MCF 10A (cell line): ENCODE data around the gene ABHD16B. TPM values are rescaled to one million over a fixed set of nuclear protein-coding genes. Genes with fewer than 3 reads are reported as not detected.

ENCODE experiments used
- BruUV-seq: library from RNA; stranded (reverse); fragments of 400-500 nt; replicated peaks from 2 replicates; lab custom pipeline; 2021; lab: Mats Ljungman, UMichigan
- CTCF ChIA-PET: fragments of 300-600 bp; sonication (Branson Sonifier 250); formaldehyde crosslinking; extraction: SDS; loops from one replicate; lab custom pipeline; 2021; ENCODE audit warnings: antibody characterized with exemption, inconsistent platforms; lab: Yijun Ruan, JAX
- POLR2A ChIA-PET: fragments of 300-600, 350-650 bp; sonication (Branson Sonifier 250); formaldehyde crosslinking; extraction: SDS; loops from one replicate; lab custom pipeline; 2020; ENCODE audit warnings: antibody characterized with exemption, inconsistent platforms; lab: Yijun Ruan, JAX
- DNase-seq: peaks from one replicate; pipeline ENCODE4 v3.0.0-alpha.2; 2018; ENCODE audit not compliant: unreplicated experiment
- H3K27ac Mint-ChIP-seq: one replicate; pipeline ENCODE4 v1.8.0; 2022; ENCODE audit warnings: mild to moderate bottlenecking, low read depth, mixed read lengths; ENCODE audit not compliant: unreplicated experiment
- H3K27me3 Mint-ChIP-seq: one replicate; pipeline ENCODE4 v1.8.0; 2022; ENCODE audit warnings: mixed read lengths; ENCODE audit not compliant: insufficient read depth, unreplicated experiment
- H3K36me3 Mint-ChIP-seq: one replicate; pipeline ENCODE4 v1.8.0; 2022; ENCODE audit warnings: mild to moderate bottlenecking, moderate library complexity, mixed read lengths; ENCODE audit not compliant: insufficient read depth, unreplicated experiment
- H3K4me1 Mint-ChIP-seq: one replicate; pipeline ENCODE4 v1.8.0; 2022; ENCODE audit warnings: mixed read lengths; ENCODE audit not compliant: insufficient read depth, unreplicated experiment
- H3K4me3 Mint-ChIP-seq: one replicate; pipeline ENCODE4 v1.8.0; 2022; ENCODE audit warnings: mild to moderate bottlenecking, moderate library complexity, mixed read lengths; ENCODE audit not compliant: unreplicated experiment
- H3K9me3 Mint-ChIP-seq: one replicate; pipeline ENCODE4 v1.8.0; 2022; ENCODE audit warnings: mixed read lengths; ENCODE audit not compliant: unreplicated experiment
- CTCF ChIP-seq: fragments of 200-600 bp; IDR thresholded peaks from one replicate; pipeline ENCODE4 v1.8.0; 2022; ENCODE audit warnings: antibody characterized with exemption, mild to moderate bottlenecking; ENCODE audit not compliant: unreplicated experiment
- intact Hi-C: fragments of 100-400 bp; cut with micrococcal nuclease; formaldehyde crosslinking; loops from 2 replicates; pipeline ENCODE4 v1.14.1; 2022
- total RNA-seq: library from RNA; stranded (reverse); gene quantifications from 2 replicates; pipeline ENCODE4 v1.2.3, GENCODE V29; 2022

ABHD16B gene
- total RNA-seq, 1 experiment from 2014 or later = not detected

DNA sequence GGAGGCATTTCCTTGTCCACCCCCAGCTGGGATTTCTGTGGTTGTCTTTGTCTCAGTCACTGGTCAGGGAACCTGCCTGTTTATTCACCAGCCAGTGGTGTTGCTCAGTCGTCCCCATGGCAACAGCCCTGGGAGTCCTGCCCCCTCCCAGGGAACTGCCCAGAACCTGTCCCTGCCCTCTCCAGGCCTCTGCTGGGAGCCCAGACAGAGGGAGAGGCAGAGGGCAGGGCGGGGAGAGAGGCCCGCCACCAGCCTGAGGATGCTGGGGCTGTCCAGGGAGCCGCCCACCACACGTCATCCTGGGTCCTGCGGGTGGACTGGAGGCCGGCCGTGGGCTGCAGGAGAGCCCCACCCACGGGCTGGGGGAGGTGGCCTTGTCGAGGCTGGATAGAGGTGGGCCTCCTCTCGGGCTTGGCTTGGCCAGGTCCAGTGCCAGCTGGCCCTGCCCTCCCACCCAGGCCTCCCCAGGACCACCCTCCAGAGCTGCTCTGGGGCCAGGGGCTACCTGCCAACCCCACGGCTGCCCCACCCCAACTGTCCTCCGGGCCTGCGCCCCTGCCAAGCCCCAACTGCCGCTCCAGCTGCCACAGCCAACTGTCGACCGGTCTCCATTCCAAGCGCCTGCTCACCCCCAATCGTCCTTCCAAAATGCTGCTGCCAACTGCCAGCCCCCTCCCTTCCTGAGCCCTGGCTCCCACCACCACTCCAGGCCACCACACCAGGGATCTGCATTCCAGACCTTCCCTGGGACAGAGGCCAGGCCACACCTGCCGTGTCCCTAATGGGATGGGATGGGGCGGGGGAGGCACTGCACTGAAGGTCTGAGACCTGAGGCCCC, 26.1 kb upstream of the ABHD16B start:
- ChIA-PET POLR2A (interaction anchor here (0.6 to 1.5 kb wide), 5 partner anchors 16 to 153 kb away, joined by 3 to 13 read pairs (median 4); partner anchors contain the start of genes ARFRP1, TPD52L2 and ZGPAT), CTCF (no interaction called here)
- no TSS peak for BruUV-seq
- no peak for TF ChIP-seq CTCF
- Mint-ChIP-seq H3K4me3 (peak overlapping the region; percentile 44), H3K27ac (no peak overlapping the region), H3K4me1 (peaks cover 5% of the 10 kb centered on the region), H3K9me3 (no peaks in the 10 kb centered on the region), H3K36me3 (no peaks in the 10 kb centered on the region), H3K27me3 (peaks cover 3% of the 10 kb centered on the region)
- intact Hi-C loops = no loop called here
- peak; percentile 97 for DNase-seq

GRCh38 chr20:63836458-63837344, 24.6 kb upstream of the ABHD16B start:
- Mint-ChIP-seq H3K27ac (no peak overlapping the region), H3K27me3 (no peaks in the 10 kb centered on the region), H3K4me3 (no peak overlapping the region), H3K36me3 (no peaks in the 10 kb centered on the region), H3K4me1 (peaks cover 5% of the 10 kb centered on the region), H3K9me3 (no peaks in the 10 kb centered on the region)
- POLR2A ChIA-PET = interaction anchor here (0.6 kb wide), 1 partner anchor 121 kb away, joined by 3 read pairs; no protein-coding TSS in a partner anchor
- intact Hi-C loops = no loop called here
- CTCF ChIA-PET = interaction anchor here (0.7 kb wide), 1 partner anchor 255 kb away, joined by 4 read pairs; no protein-coding TSS in a partner anchor
- no TSS peak for BruUV-seq
- TF ChIP-seq CTCF = no peak
- DNase-seq = no peak

DNA sequence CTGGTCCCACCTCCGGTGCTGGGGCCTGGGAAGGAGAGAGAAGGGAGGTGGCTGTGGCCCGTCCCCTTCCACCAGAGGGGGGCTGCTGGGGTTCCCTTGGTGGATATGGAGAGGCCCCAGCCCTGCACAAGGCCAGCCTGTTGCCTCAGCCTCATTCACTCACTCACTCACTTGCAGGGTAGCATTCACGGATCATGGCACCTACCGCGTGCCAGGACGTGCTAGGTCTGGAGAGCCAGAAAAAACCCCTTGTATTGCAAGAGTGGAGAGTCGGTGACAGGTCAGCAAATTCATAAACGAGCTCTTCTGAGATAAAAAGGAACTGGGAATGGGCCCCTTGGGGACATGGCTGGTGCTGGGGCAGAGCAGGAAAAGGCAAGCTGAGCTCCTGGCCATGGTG, 23.8 kb upstream of the ABHD16B start:
- intact Hi-C loops = no loop called here
- no TSS peak for BruUV-seq
- Mint-ChIP-seq H3K9me3 (no peaks in the 10 kb centered on the region), H3K27me3 (no peaks in the 10 kb centered on the region), H3K4me3 (no peak overlapping the region), H3K4me1 (peaks cover 5% of the 10 kb centered on the region), H3K36me3 (no peaks in the 10 kb centered on the region), H3K27ac (no peak overlapping the region)
- ChIA-PET POLR2A (interaction anchor here (1.3 kb wide), 1 partner anchor 28 kb away, joined by 3 read pairs; the partner anchor contains the start of gene TPD52L2), CTCF (no interaction called here)
- no peak for TF ChIP-seq CTCF
- DNase-seq = no peak

DNA sequence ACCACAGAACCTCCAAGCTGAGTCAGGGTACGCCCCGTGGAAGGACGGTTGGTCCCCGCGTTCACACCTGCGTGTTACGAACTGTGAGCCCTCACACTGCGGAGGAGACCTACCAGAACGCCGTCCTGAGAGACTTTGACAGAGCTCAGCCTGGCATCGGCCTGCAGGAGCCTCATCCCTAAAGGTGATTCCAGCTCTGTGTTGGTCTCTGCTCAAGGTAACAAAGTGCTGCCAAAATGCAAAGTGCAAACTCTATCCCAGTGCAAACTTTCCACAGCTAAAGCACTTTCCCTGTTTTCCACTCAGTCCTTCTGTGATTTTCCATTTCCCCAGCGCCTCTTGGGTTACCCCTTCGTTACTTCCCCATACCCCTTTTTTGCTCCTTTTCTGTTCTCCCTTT, 21.7 kb upstream of the ABHD16B start:
- TF ChIP-seq CTCF = no peak
- intact Hi-C loops = no loop called here
- Mint-ChIP-seq H3K9me3 (no peaks in the 10 kb centered on the region), H3K4me3 (no peak overlapping the region), H3K36me3 (no peaks in the 10 kb centered on the region), H3K4me1 (peaks cover 5% of the 10 kb centered on the region), H3K27me3 (peaks cover 10% of the 10 kb centered on the region), H3K27ac (no peak overlapping the region)
- CTCF ChIA-PET = interaction anchor here (0.5 to 1.1 kb wide), 4 partner anchors 23 to 627 kb away, joined by 3 to 4 read pairs (median 3); no protein-coding TSS in a partner anchor
- no TSS peak for BruUV-seq
- POLR2A ChIA-PET = no interaction called here
- no peak for DNase-seq
